Upper lobe of left lung (tissue), 4 donors: ENCODE data around the gene LMO7.

Experiments used
- CTCF ChIP-seq, 6 experiments: fragments of 450-650 bp in 4 of 6; fragments of 200-600 bp in 2 of 6; sonication (generic) in 2 of 6; IDR thresholded peaks; one replicate each; pipeline ENCODE4 v1.5.1; 2016 to 2019; ENCODE audit warnings: antibody characterized with exemption in 6 of 6
- POLR2AphosphoS5 ChIP-seq, 2 donors: sonication (generic); formaldehyde crosslinking; IDR thresholded peaks; one replicate each; pipeline ENCODE4 v1.5.1; 2017; ENCODE audit warnings: antibody characterized with exemption in 2 of 2

DNA sequence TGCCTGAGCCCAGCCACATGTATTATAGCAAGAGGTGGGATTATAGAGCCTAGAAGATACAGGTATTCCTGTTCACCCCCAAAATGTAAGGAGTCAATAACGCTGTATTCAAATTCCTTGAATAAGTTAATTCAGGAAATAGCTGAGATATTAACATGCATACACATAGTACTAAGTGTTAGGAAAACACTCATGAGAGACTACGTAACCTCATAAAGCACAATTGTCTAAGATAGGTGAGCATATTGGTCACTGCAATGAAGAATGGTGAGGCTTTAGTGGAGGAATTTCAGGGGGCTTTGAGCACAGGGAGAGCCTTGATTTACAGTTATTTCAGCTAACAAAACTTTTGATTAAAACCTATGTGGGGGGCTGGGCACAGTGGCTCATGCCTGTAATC, 161.6 kb downstream of the LMO7 start:
- TF ChIP-seq CTCF (IDR thresholded peaks at IDR 0.05) (no peak), POLR2AphosphoS5 (IDR thresholded peaks at IDR 0.05) (no peak)
